Right atrium auricular region (tissue), 2 donors: ENCODE data around the gene NDC80. TPM values are rescaled to one million over a fixed set of nuclear protein-coding genes. Genes with fewer than 3 reads are reported as not detected.
"Not testable (repeated sequence)": the region's sequence is repeated elsewhere in the genome, so short reads cannot be mapped to it uniquely, and the experiment has no call there.

Source experiments
- DNase-seq: peaks from one replicate; pipeline ENCODE4 v3.0.0-alpha.2; 2019; ENCODE audit warnings: low spot score
- H3K27ac ChIP-seq, 2 donors: fragments of 200-600 bp; sonication (generic); 1 replicate in 1 of 2; 2 replicates in 1 of 2; pipeline ENCODE4 v1.5.1; 2016 to 2019
- H3K27me3 ChIP-seq, 2 donors: fragments of 200-600 bp; sonication (generic); one replicate each; pipeline versions ENCODE4 v1.5.1 to v1.6.0; 2017 to 2019
- H3K36me3 ChIP-seq: fragments of 200-600 bp; sonication (generic); one replicate; pipeline ENCODE4 v1.5.1; 2016
- H3K4me1 ChIP-seq, 2 donors: fragments of 200-600 bp; sonication (generic); one replicate each; pipeline versions ENCODE4 v1.5.1 to v1.6.0; 2017 to 2019
- H3K4me3 ChIP-seq, 2 donors: fragments of 200-600 bp; sonication (generic); 1 replicate in 1 of 2; 2 replicates in 1 of 2; pipeline ENCODE4 v1.5.1; 2017 to 2019; ENCODE audit warnings: mild to moderate bottlenecking in 1 of 2, moderate library complexity in 1 of 2
- H3K9me3 ChIP-seq, 2 donors: fragments of 200-600 bp; sonication (generic); one replicate each; pipeline ENCODE4 v1.5.1; 2019
- CTCF ChIP-seq, 2 donors: fragments of 200-600 bp; sonication (generic); IDR thresholded peaks; one replicate each; pipeline ENCODE4 v1.5.1; 2019; ENCODE audit warnings: antibody characterized with exemption in 2 of 2
- total RNA-seq, 2 donors: library from RNA; depleted of rRNA; stranded (reverse); fragments of >200 nt; gene quantifications; one replicate each; pipeline ENCODE4 v1.1.0, GENCODE V29; 2016

NDC80 gene
- total RNA-seq, 2 donors from 2014 or later: 0.74 TPM; not detected in 1

- Histone ChIP-seq H3K27me3 (no peaks in the 10 kb centered on the region), H3K4me1 (no peaks in the 10 kb centered on the region), H3K4me3 (no peak overlapping the region), H3K36me3 (peaks cover 5% of the 10 kb centered on the region), H3K9me3 (no peaks in the 10 kb centered on the region), H3K27ac (no peak overlapping the region)
- TF ChIP-seq CTCF (IDR thresholded peaks at IDR 0.05): no peak
- no peak for DNase-seq
These were observed 33.1 kb upstream of the NDC80 start for GRCh38 chr18:2538236-2538635.

- H3K4me1 ChIP-seq: no peaks in the 10 kb centered on the region
- peaks cover 5% of the 10 kb centered on the region for H3K36me3 ChIP-seq
- no peaks in the 10 kb centered on the region for H3K9me3 ChIP-seq
- H3K4me3 ChIP-seq: no peak overlapping the region
- TF ChIP-seq CTCF (IDR thresholded peaks at IDR 0.05): no peak
- DNase-seq: no peak
- H3K27me3 ChIP-seq: no peaks in the 10 kb centered on the region
- H3K27ac ChIP-seq: no peak overlapping the region
These were observed 32.5 kb upstream of the NDC80 start for GRCh38 chr18:2538844-2539243.

GRCh38 chr18:2540575-2540974 is 30.8 kb upstream of the NDC80 start:
- no peak for DNase-seq
- H3K27ac ChIP-seq: no peak overlapping the region
- peaks cover 5% of the 10 kb centered on the region for H3K36me3 ChIP-seq
- no peak for TF ChIP-seq CTCF (IDR thresholded peaks at IDR 0.05)
- H3K4me1 ChIP-seq: no peaks in the 10 kb centered on the region
- H3K27me3 ChIP-seq: no peaks in the 10 kb centered on the region
- H3K9me3 ChIP-seq: no peaks in the 10 kb centered on the region
- no peak overlapping the region for H3K4me3 ChIP-seq

- H3K36me3 ChIP-seq, H3K27ac ChIP-seq, DNase-seq, H3K4me1 ChIP-seq, H3K27me3 ChIP-seq, H3K4me3 ChIP-seq, H3K9me3 ChIP-seq: not testable (repeated sequence)
- TF ChIP-seq CTCF (IDR thresholded peaks at IDR 0.05): peak; percentile 30 to 73
These were observed 29.3 kb upstream of the NDC80 start for GRCh38 chr18:2541925-2542563.

- TF ChIP-seq CTCF (IDR thresholded peaks at IDR 0.05): no peak
- H3K36me3 ChIP-seq: peaks cover 4% of the 10 kb centered on the region
- H3K4me1 ChIP-seq: no peaks in the 10 kb centered on the region
- no peaks in the 10 kb centered on the region for H3K9me3 ChIP-seq
- H3K27ac ChIP-seq: no peak overlapping the region
- H3K27me3 ChIP-seq: no peaks in the 10 kb centered on the region
- no peak for DNase-seq
- H3K4me3 ChIP-seq: no peak overlapping the region
These were observed 26.2 kb upstream of the NDC80 start for GRCh38 chr18:2545155-2545554.

- Histone ChIP-seq H3K36me3 (peaks cover 4% of the 10 kb centered on the region), H3K27ac (no peak overlapping the region), H3K4me3 (no peak overlapping the region), H3K27me3 (no peaks in the 10 kb centered on the region), H3K4me1 (no peaks in the 10 kb centered on the region), H3K9me3 (no peaks in the 10 kb centered on the region)
- TF ChIP-seq CTCF (IDR thresholded peaks at IDR 0.05): peak; percentile 48 to 73
- DNase-seq: no peak
These were observed 23.8 kb upstream of the NDC80 start for GRCh38 chr18:2547477-2548087.
